K562 (cell line): ENCODE results near the gene CDC42EP1. TPM values are rescaled to one million over a fixed set of nuclear protein-coding genes. Genes with fewer than 3 reads are reported as not detected.

Source experiments
- ATAC-seq: fragments of 200-7000 bp; cut with Tn5 transposase; 3 replicates; pipeline ENCODE4 v1.9.1; 2020; ENCODE audit warnings: moderate library complexity
- BruUV-seq: library from RNA; stranded (reverse); fragments of 400-500 nt; replicated peaks from 2 replicates; lab custom pipeline; 2021; lab: Mats Ljungman, UMichigan
- CTCF ChIA-PET: fragments of 300-600 bp; formaldehyde crosslinking; extraction: SDS; loops from one replicate; lab custom pipeline; 2021; ENCODE audit warnings: low intra/inter-chr PET ratio; lab: Yijun Ruan, JAX
- POLR2A ChIA-PET: fragments of 300-600, 350-650 bp; sonication (Branson Sonifier 250); formaldehyde crosslinking; extraction: SDS; loops from one replicate; lab custom pipeline; 2021; ENCODE audit warnings: antibody characterized with exemption, inconsistent platforms; lab: Yijun Ruan, JAX
- DNase-seq, 4 experiments: peaks; one replicate each; pipeline versions ENCODE4 v3.0.0 to v3.0.0-alpha.2; 2011 to 2018; ENCODE audit warnings: low spot score in 3 of 4, mixed read lengths in 3 of 4; ENCODE audit errors: extremely low read depth in 1 of 4
- FAIRE-seq: peaks from 2 replicates; lab custom pipeline; 2011; peaks lifted over from hg19 to GRCh38; lab: Jason Lieb, UNC
- H2AFZ ChIP-seq: 2 replicates; pipeline ENCODE4 v1.6.0; 2011; ENCODE audit warnings: low read depth, low read length, control low read depth, inconsistent platforms
- H3K27ac ChIP-seq: fragments of 200-600 bp; 3 replicates; pipeline ENCODE4 v1.8.0; 2011; ENCODE audit warnings: low read depth, mild to moderate bottlenecking, control low read depth, inconsistent platforms, low read length, moderate library complexity, mixed read lengths; ENCODE audit errors: extremely low read depth
- H3K27me3 ChIP-seq, 2 experiments: fragments of 300-600 bp in 1 of 2; 2 replicates in 1 of 2; 3 replicates in 1 of 2; pipeline versions ENCODE4 v1.6.0 to v1.8.0; 2011; ENCODE audit warnings: inconsistent platforms in 2 of 2, low read length in 2 of 2, mild to moderate bottlenecking in 1 of 2, mixed read lengths in 1 of 2, moderate library complexity in 1 of 2; ENCODE audit not compliant: control insufficient read depth in 2 of 2, insufficient read depth in 2 of 2
- H3K36me3 ChIP-seq: fragments of 300-600 bp; 3 replicates; pipeline ENCODE4 v1.8.0; 2011; ENCODE audit warnings: mild to moderate bottlenecking, low read length, inconsistent platforms; ENCODE audit not compliant: control insufficient read depth, insufficient read depth
- H3K4me1 ChIP-seq, 2 experiments: fragments of 200-600 bp in 1 of 2; replicated peaks in 1 of 2; 2 replicates in 1 of 2; 3 replicates in 1 of 2; pipeline versions ENCODE4 v1.5.1 to v1.8.0; 2011; ENCODE audit warnings: inconsistent platforms in 2 of 2, low read length in 2 of 2, mild to moderate bottlenecking in 1 of 2, mixed read lengths in 1 of 2, moderate library complexity in 1 of 2; ENCODE audit not compliant: control insufficient read depth in 2 of 2, insufficient read depth in 2 of 2
- H3K4me2 ChIP-seq: 2 replicates; pipeline ENCODE4 v1.6.1; 2011; ENCODE audit warnings: low read length, control low read depth, inconsistent platforms, mixed read lengths; ENCODE audit not compliant: insufficient read depth
- H3K4me3 ChIP-seq: fragments of 200-600 bp; sonication (generic), shearing (Covaris generic); 2 replicates; pipeline ENCODE4 v1.5.1; 2016; ENCODE audit warnings: control low read depth, inconsistent platforms
- H3K79me2 ChIP-seq: fragments of 200-600 bp; 3 replicates; pipeline ENCODE4 v1.8.0; 2011; ENCODE audit warnings: low read length, inconsistent platforms; ENCODE audit not compliant: control insufficient read depth, insufficient read depth
- H3K9ac ChIP-seq, 2 experiments: 2 replicates each; pipeline versions ENCODE4 v1.6.0 to v1.6.1; 2011; ENCODE audit warnings: low read depth in 2 of 2, low read length in 2 of 2, control low read depth in 1 of 2, inconsistent platforms in 1 of 2, mild to moderate bottlenecking in 1 of 2, mixed read lengths in 1 of 2; ENCODE audit not compliant: insufficient read depth in 1 of 2
- H3K9me1 ChIP-seq: one replicate; pipeline ENCODE4 v1.6.0; 2011; ENCODE audit warnings: inconsistent platforms, mild to moderate bottlenecking, low read length, moderate library complexity; ENCODE audit not compliant: control insufficient read depth, insufficient read depth
- H3K9me3 ChIP-seq: replicated peaks from 2 replicates; pipeline ENCODE4 v1.5.1; 2011; ENCODE audit warnings: low read depth, low read length, inconsistent platforms; ENCODE audit not compliant: control insufficient read depth, insufficient read depth
- H4K20me1 ChIP-seq: replicated peaks from 2 replicates; pipeline ENCODE4 v1.6.1; 2011; ENCODE audit warnings: low read length, inconsistent platforms, mixed read lengths; ENCODE audit not compliant: control insufficient read depth, insufficient read depth
- ADNP ChIP-seq: fragments of 200-800 bp; sonication (Bioruptor generic); IDR thresholded peaks from 2 replicates; pipeline ENCODE4 v1.6.1; 2016; ENCODE audit warnings: missing genetic modification characterization, missing compliant biosample characterization
- CBX3 ChIP-seq, 2 experiments: IDR thresholded peaks; 1 replicate in 1 of 2; 2 replicates in 1 of 2; pipeline ENCODE4 v1.6.1; 2012; ENCODE audit warnings: inconsistent platforms in 2 of 2, low read length in 2 of 2, borderline replicate concordance in 1 of 2, control low read depth in 1 of 2
- HDAC2 ChIP-seq: fragments of 450-650 bp; IDR thresholded peaks from 2 replicates; pipeline ENCODE4 v1.6.1; 2016; ENCODE audit warnings: mild to moderate bottlenecking
- HDAC8 ChIP-seq: fragments of 450-650 bp; IDR thresholded peaks from 2 replicates; pipeline ENCODE4 v1.6.1; 2016; ENCODE audit warnings: mild to moderate bottlenecking, missing genetic modification characterization, moderate library complexity, missing compliant biosample characterization
- NCOA2 ChIP-seq, 2 experiments: fragments of 450-650 bp; IDR thresholded peaks; 2 replicates each; pipeline ENCODE4 v1.6.1; 2018; ENCODE audit warnings: mild to moderate bottlenecking in 2 of 2, moderate library complexity in 1 of 2; ENCODE audit not compliant: partially characterized antibody in 2 of 2
- PHB ChIP-seq: fragments of 250-450 bp; sonication (Bioruptor Pico); IDR thresholded peaks from 2 replicates; pipeline ENCODE4 v1.5.0; 2021
- POLR2AphosphoS5 ChIP-seq: IDR thresholded peaks from 2 replicates; pipeline ENCODE4 v1.6.1; 2011; ENCODE audit warnings: mild to moderate bottlenecking, low read depth, low read length, moderate library complexity; ENCODE audit not compliant: control insufficient read depth, insufficient read depth
- POLR3A ChIP-seq: IDR thresholded peaks from 2 replicates; pipeline ENCODE4 v1.6.1; 2011; ENCODE audit warnings: borderline replicate concordance, mild to moderate bottlenecking, moderate library complexity; ENCODE audit not compliant: insufficient read length, insufficient read depth; ENCODE audit errors: extremely low read depth
- RBM25 ChIP-seq: fragments of 200-400 bp; formaldehyde crosslinking; IDR thresholded peaks from 2 replicates; pipeline ENCODE4 v1.6.1; 2018; ENCODE audit warnings: low read length, low read depth, moderate library complexity; ENCODE audit not compliant: severe bottlenecking
- RCOR1 ChIP-seq, 2 experiments: IDR thresholded peaks; 2 replicates each; pipeline ENCODE4 v1.6.1; 2012; ENCODE audit warnings: low read depth in 2 of 2, low read length in 2 of 2, borderline replicate concordance in 1 of 2, improper control_type of control experiment in 1 of 2
- SRSF9 ChIP-seq: fragments of 200-400 bp; formaldehyde crosslinking; IDR thresholded peaks from 2 replicates; pipeline ENCODE4 v1.6.1; 2017; ENCODE audit warnings: low read depth, low read length, borderline replicate concordance
- ZBTB8A ChIP-seq: fragments of 450-650 bp; IDR thresholded peaks from 2 replicates; pipeline ENCODE4 v1.6.1; 2018; ENCODE audit warnings: mild to moderate bottlenecking, moderate library complexity; ENCODE audit not compliant: partially characterized antibody
- WGBS: fragments of 100-300 bp; shearing (Covaris generic); methylation state at CpG from one replicate; pipeline ENCODE4 v1.1.6; 2016; ENCODE audit warnings: low coverage, mixed read lengths; ENCODE audit not compliant: insufficient coverage; ENCODE audit errors: missing lambda C conversion rate; 5-methylcytosine and 5-hydroxymethylcytosine counted together
- in situ Hi-C: fragments of 300-500 bp; cut with MboI; formaldehyde crosslinking; loops from 4 replicates; pipeline ENCODE4 v1.15.0; 2018; ENCODE audit warnings: inconsistent platforms, mixed read lengths
- intact Hi-C: fragments of 100-400 bp; cut with micrococcal nuclease; formaldehyde crosslinking; loops from 2 replicates; pipeline ENCODE4 v1.14.2; 2022
- polyA plus RNA-seq, 8 experiments: library from polyadenylated mRNA; depleted of rRNA in 4 of 8; stranded (reverse) in 5 of 8; unstranded in 3 of 8; fragments of >200 nt; fragmentation: Nextera tagmentation in 2 of 8; fragmentation: Illumina TruSeq in 1 of 8; extraction: Ambion mirVana in 2 of 8; extraction: Trizol in 1 of 8; gene quantifications; 2 replicates each; pipeline versions ENCODE4 v1.2.1 to v1.2.3, GENCODE V29; 2011 to 2014; ENCODE audit warnings: inconsistent platforms in 1 of 8, missing spikeins in 1 of 8
- total RNA-seq, 7 experiments: library from RNA; depleted of rRNA in 6 of 7; stranded (reverse); fragments of >200 nt in 6 of 7; fragmentation: Illumina TruSeq in 2 of 7; extraction: Trizol in 2 of 7; gene quantifications; 2 replicates each; pipeline versions ENCODE4 v1.2.1 to v1.2.3, GENCODE V29; 2011 to 2021; ENCODE audit warnings: low replicate concordance in 1 of 7
- TF ChIP-seq, protein P1 (sequence below): fragments of 450-650 bp; IDR thresholded peaks from 2 replicates; pipeline ENCODE4 v1.6.1; 2016
- TF ChIP-seq, protein P2 (sequence below): fragments of 450-650 bp; formaldehyde crosslinking; IDR thresholded peaks from 2 replicates; pipeline ENCODE4 v1.4.0; 2020; ENCODE audit warnings: mild to moderate bottlenecking
- TF ChIP-seq, protein P3 (sequence below): fragments of 250-450 bp; sonication (Bioruptor Pico); IDR thresholded peaks from 2 replicates; pipeline ENCODE4 v1.4.0; 2020; ENCODE audit warnings: mild to moderate bottlenecking, moderate library complexity, borderline replicate concordance

Gene CDC42EP1
- total and polyA plus RNA-seq, 9 of the 15 experiments (the other 6 are each of a cell fraction or from before 2014, with no cell fraction given) = 0.67 to 70.2 (median 7.3) TPM

DNA sequence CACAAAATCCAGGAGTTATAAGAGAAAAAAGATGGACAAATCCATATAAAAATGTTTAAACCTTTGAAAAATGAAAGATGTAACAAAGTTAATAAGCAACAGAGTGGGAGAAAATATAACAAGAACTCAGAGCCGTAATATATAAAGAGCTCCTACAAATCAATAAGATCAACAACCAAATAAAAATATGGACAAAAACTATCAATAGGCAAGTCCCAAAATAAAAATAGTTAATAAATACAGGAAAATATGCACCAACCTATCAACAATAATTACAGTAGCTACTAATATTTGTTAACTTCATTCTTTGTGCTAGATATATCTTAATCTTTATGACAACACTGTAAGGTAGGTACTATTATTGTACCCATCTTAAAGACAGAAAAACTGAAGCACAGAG, 43.8 kb upstream of the CDC42EP1 start:
- Histone ChIP-seq H3K9me3 (no peaks in the 10 kb centered on the region), H3K27me3 (no peaks in the 10 kb centered on the region), H3K9me1 (no peaks in the 10 kb centered on the region), H3K79me2 (no peaks in the 10 kb centered on the region; the same call in 2 of the 3 replicates), H3K9ac (no peak overlapping the region), H3K4me2 (no peak overlapping the region), H3K4me3 (no peak overlapping the region), H2AFZ (no peak overlapping the region), H4K20me1 (no peaks in the 10 kb centered on the region), H3K27ac (no peak overlapping the region), H3K4me1 (peaks cover 23 to 34% of the 10 kb centered on the region in 2 experiments), H3K36me3 (peaks cover 11% of the 10 kb centered on the region; the same call in 2 of the 3 replicates)
- ChIA-PET POLR2A (interaction anchor here (0.6 kb wide), 1 partner anchor 45 kb away, joined by 3 read pairs; no protein-coding TSS in a partner anchor), CTCF (no interaction called here)
- intact Hi-C loops = no loop called here
- no peak for ATAC-seq
- 91% methylated on average over 1 of the region's 1 CpG for WGBS
- no peak for DNase-seq
- no peak for FAIRE-seq
- BruUV-seq = no TSS peak
- in situ Hi-C loops = no loop called here
- TF ChIP-seq, protein P1, sequence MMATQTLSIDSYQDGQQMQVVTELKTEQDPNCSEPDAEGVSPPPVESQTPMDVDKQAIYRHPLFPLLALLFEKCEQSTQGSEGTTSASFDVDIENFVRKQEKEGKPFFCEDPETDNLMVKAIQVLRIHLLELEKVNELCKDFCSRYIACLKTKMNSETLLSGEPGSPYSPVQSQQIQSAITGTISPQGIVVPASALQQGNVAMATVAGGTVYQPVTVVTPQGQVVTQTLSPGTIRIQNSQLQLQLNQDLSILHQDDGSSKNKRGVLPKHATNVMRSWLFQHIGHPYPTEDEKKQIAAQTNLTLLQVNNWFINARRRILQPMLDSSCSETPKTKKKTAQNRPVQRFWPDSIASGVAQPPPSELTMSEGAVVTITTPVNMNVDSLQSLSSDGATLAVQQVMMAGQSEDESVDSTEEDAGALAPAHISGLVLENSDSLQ = no peak
- TF ChIP-seq RCOR1 (IDR thresholded peaks at IDR 0.05; ENCODE audit: borderline replicate concordance in 1 of 2, low read depth in 2 of 2, low read length in 2 of 2) (peak in 1 of 2 experiments; percentile 49; a peak in 2 of 4 replicates), HDAC8 (no peak), POLR2AphosphoS5 (no peak), NCOA2 (IDR thresholded peaks at IDR 0.05; ENCODE audit: partially characterized antibody in 2 of 2) (no peak), CBX3 (IDR thresholded peaks at IDR 0.05; ENCODE audit: borderline replicate concordance in 1 of 2, low read length in 2 of 2) (0 out of 3 replicates have a peak, but pooled peaks of 1 of the 2 experiments have one; percentile 46), POLR3A (no peak), RBM25 (peak; percentile 67), HDAC2 (peak; percentile 58; the same call in 1 of the 2 replicates), ZBTB8A (no peak), SRSF9 (no peak), ADNP (tag) (0 out of 2 replicates have a peak, but pooled peaks have one; percentile 27), PHB (no peak)
- TF ChIP-seq, protein P2, sequence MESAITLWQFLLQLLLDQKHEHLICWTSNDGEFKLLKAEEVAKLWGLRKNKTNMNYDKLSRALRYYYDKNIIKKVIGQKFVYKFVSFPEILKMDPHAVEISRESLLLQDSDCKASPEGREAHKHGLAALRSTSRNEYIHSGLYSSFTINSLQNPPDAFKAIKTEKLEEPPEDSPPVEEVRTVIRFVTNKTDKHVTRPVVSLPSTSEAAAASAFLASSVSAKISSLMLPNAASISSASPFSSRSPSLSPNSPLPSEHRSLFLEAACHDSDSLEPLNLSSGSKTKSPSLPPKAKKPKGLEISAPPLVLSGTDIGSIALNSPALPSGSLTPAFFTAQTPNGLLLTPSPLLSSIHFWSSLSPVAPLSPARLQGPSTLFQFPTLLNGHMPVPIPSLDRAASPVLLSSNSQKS (CRISPR knock-in tag) = no peak
- TF ChIP-seq, protein P3, sequence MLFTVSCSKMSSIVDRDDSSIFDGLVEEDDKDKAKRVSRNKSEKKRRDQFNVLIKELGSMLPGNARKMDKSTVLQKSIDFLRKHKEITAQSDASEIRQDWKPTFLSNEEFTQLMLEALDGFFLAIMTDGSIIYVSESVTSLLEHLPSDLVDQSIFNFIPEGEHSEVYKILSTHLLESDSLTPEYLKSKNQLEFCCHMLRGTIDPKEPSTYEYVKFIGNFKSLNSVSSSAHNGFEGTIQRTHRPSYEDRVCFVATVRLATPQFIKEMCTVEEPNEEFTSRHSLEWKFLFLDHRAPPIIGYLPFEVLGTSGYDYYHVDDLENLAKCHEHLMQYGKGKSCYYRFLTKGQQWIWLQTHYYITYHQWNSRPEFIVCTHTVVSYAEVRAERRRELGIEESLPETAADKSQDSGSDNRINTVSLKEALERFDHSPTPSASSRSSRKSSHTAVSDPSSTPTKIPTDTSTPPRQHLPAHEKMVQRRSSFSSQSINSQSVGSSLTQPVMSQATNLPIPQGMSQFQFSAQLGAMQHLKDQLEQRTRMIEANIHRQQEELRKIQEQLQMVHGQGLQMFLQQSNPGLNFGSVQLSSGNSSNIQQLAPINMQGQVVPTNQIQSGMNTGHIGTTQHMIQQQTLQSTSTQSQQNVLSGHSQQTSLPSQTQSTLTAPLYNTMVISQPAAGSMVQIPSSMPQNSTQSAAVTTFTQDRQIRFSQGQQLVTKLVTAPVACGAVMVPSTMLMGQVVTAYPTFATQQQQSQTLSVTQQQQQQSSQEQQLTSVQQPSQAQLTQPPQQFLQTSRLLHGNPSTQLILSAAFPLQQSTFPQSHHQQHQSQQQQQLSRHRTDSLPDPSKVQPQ (CRISPR knock-in tag) = no peak
